ENCODE results near the gene CSTF1. TPM values are rescaled to one million over a fixed set of nuclear protein-coding genes. Genes with fewer than 3 reads are reported as not detected.

Gene CSTF1
- polyA plus RNA-seq, 1 of the 3 experiments (the other 2 are of a cell fraction): 23.4 TPM

- no peak for DNase-seq
- Histone ChIP-seq H3K9me3 (no peaks in the 10 kb centered on the region), H3K4me1 (ENCODE audit: control insufficient read depth in 1 of 2, insufficient read depth in 2 of 2, low read depth in 1 of 2, low read length in 1 of 2) (no peaks in the 10 kb centered on the region; a peak in 1 of 4 replicates), H3K4me2 (no peak overlapping the region), H3K79me2 (ENCODE audit: insufficient read depth) (no peaks in the 10 kb centered on the region), H3K27me3 (ENCODE audit: insufficient read depth) (no peaks in the 10 kb centered on the region), H3K4me3 (ENCODE audit: low read depth in 2 of 2, low read length in 1 of 2) (no peak overlapping the region), H3F3A (replicated peaks; ENCODE audit: insufficient read depth) (no peaks in the 10 kb centered on the region), H2AFZ (ENCODE audit: low read depth) (no peak overlapping the region), H3K36me3 (replicated peaks in 1 of 2; ENCODE audit: control insufficient read depth in 1 of 2, insufficient read depth in 2 of 2, low read length in 1 of 2) (no peaks in the 10 kb centered on the region), H3K9ac (no peak overlapping the region), H3K9me2 (no peaks in the 10 kb centered on the region), H4K20me1 (ENCODE audit: insufficient read depth) (no peaks in the 10 kb centered on the region), H3K27ac (ENCODE audit: low read depth in 2 of 2, low read length in 1 of 2) (no peak overlapping the region)
- TF ChIP-seq ELF1 (IDR thresholded peaks at IDR 0.05): no peak
- no peak for TF ChIP-seq EZH2phosphoT487 (IDR thresholded peaks at IDR 0.05; ENCODE audit: borderline replicate concordance, low read depth)
- no peak for TF ChIP-seq FOXJ3 (CRISPR knock-in tag; IDR thresholded peaks at IDR 0.05)
- TF ChIP-seq TAF1 (IDR thresholded peaks at IDR 0.05; ENCODE audit: borderline replicate concordance, low read depth, low read length): no peak
- no peak for TF ChIP-seq SIN3A (IDR thresholded peaks at IDR 0.05; ENCODE audit: borderline replicate concordance, low read depth, low read length)
- no peak for TF ChIP-seq JUND (IDR thresholded peaks at IDR 0.05)
- no peak for TF ChIP-seq ZBTB33 (IDR thresholded peaks at IDR 0.05; ENCODE audit: borderline replicate concordance, low read depth)
- TF ChIP-seq FOXM1 (IDR thresholded peaks at IDR 0.05; ENCODE audit: low read depth): no peak
- no peak for TF ChIP-seq POLR2AphosphoS5 (IDR thresholded peaks at IDR 0.05; ENCODE audit: low read depth, low read length)
- TF ChIP-seq NFIC (IDR thresholded peaks at IDR 0.05; ENCODE audit: borderline replicate concordance): no peak
- no peak for TF ChIP-seq TEAD4 (IDR thresholded peaks at IDR 0.05; ENCODE audit: borderline replicate concordance, insufficient read depth)
- no peak for TF ChIP-seq IRF3 (IDR thresholded peaks at IDR 0.05; ENCODE audit: low read depth, low read length)
- TF ChIP-seq RFX5 (IDR thresholded peaks at IDR 0.05; ENCODE audit: low read length): no peak
- no peak for TF ChIP-seq PBX3 (IDR thresholded peaks at IDR 0.05)
- TF ChIP-seq CTCF (IDR thresholded peaks at IDR 0.05): no peak
- TF ChIP-seq YY1 (IDR thresholded peaks at IDR 0.05; ENCODE audit: low read depth): no peak
- TF ChIP-seq MXI1 (IDR thresholded peaks at IDR 0.05; ENCODE audit: low read depth, low read length): no peak
- no peak for TF ChIP-seq REST (IDR thresholded peaks at IDR 0.05; ENCODE audit: low read depth, low read length)
- no peak for TF ChIP-seq FOSL2 (IDR thresholded peaks at IDR 0.05; ENCODE audit: borderline replicate concordance, low read depth)
- POLR2A ChIA-PET: no interaction called here
- WGBS (ENCODE audit: low lambda C conversion rate): 32% methylated on average over 5 of the region's 5 CpGs
- CTCF ChIA-PET: no interaction called here
Observed at GRCh38 chr20:56449459-56449858, 57.0 kb downstream of the CSTF1 start.
